DND-41 (cell line): ENCODE measurements around the gene OR4N2.
A peak's percentile ranks its signal among the peaks of the same experiment; 100 is the strongest.
"Not testable (repeated sequence)": the region's sequence is repeated elsewhere in the genome, so short reads cannot be mapped to it uniquely, and the experiment has no call there.

Experiments used
- ATAC-seq: fragments of 200-7000 bp; cut with Tn5 transposase; 3 replicates; pipeline ENCODE4 v1.9.1; 2021; ENCODE audit warnings: low read depth; ENCODE audit not compliant: insufficient read depth
- DNase-seq: peaks from one replicate; pipeline ENCODE4 v3.0.0-alpha.2; 2020
- H2AFZ ChIP-seq: 2 replicates; pipeline ENCODE4 v1.6.0; 2012; ENCODE audit warnings: low read depth, low read length
- H3K27ac ChIP-seq: 2 replicates; pipeline ENCODE4 v1.5.1; 2012; ENCODE audit warnings: low read length, inconsistent platforms
- H3K27me3 ChIP-seq: fragments of 200-600 bp; sonication (generic); 2 replicates; pipeline ENCODE4 v1.6.0; 2012; ENCODE audit warnings: low read length, mild to moderate bottlenecking, inconsistent platforms; ENCODE audit not compliant: insufficient read depth, poor library complexity
- H3K36me3 ChIP-seq: 2 replicates; pipeline ENCODE4 v1.5.1; 2012; ENCODE audit warnings: low read length, inconsistent platforms; ENCODE audit not compliant: insufficient read depth
- H3K4me1 ChIP-seq: 2 replicates; pipeline ENCODE4 v1.5.1; 2012; ENCODE audit warnings: mild to moderate bottlenecking, low read length; ENCODE audit not compliant: insufficient read depth
- H3K4me2 ChIP-seq: 2 replicates; pipeline ENCODE4 v1.6.0; 2012; ENCODE audit warnings: mild to moderate bottlenecking, moderate library complexity, low read length, inconsistent platforms; ENCODE audit not compliant: insufficient read depth
- H3K4me3 ChIP-seq, 2 experiments: fragments of 200-600 bp in 1 of 2; shearing (Covaris generic) in 1 of 2; 2 replicates each; pipeline ENCODE4 v1.5.1; 2012 to 2016; ENCODE audit warnings: inconsistent platforms in 2 of 2, low read length in 2 of 2, mild to moderate bottlenecking in 2 of 2, low read depth in 1 of 2, moderate library complexity in 1 of 2
- H3K79me2 ChIP-seq: 2 replicates; pipeline ENCODE4 v1.6.0; 2012; ENCODE audit warnings: low read length, inconsistent platforms; ENCODE audit not compliant: insufficient read depth
- H3K9ac ChIP-seq: 2 replicates; pipeline ENCODE4 v1.6.0; 2012; ENCODE audit warnings: low read depth, mild to moderate bottlenecking, inconsistent platforms, low read length, moderate library complexity
- H3K9me3 ChIP-seq: 2 replicates; pipeline ENCODE4 v1.5.1; 2012; ENCODE audit warnings: low read length, moderate library complexity, mild to moderate bottlenecking, inconsistent platforms; ENCODE audit not compliant: insufficient read depth, severe bottlenecking
- H4K20me1 ChIP-seq: 2 replicates; pipeline ENCODE4 v1.6.0; 2012; ENCODE audit warnings: low read length; ENCODE audit not compliant: insufficient read depth
- EZH2 ChIP-seq: IDR thresholded peaks from 3 replicates; pipeline ENCODE4 v1.6.1; 2012; ENCODE audit warnings: borderline replicate concordance, low read depth, mild to moderate bottlenecking, moderate library complexity, low read length, inconsistent platforms; ENCODE audit not compliant: severe bottlenecking
- TF ChIP-seq, protein P1 (sequence below): IDR thresholded peaks from 2 replicates; pipeline ENCODE4 v1.5.1; 2012; ENCODE audit warnings: borderline replicate concordance, low read length, moderate library complexity, mild to moderate bottlenecking; ENCODE audit not compliant: poor library complexity, severe bottlenecking; ENCODE audit errors: extremely low read depth

The OR4N2 gene

GRCh38 chr14:19799880-19800279 is 3.7 kb upstream of the OR4N2 start:
- no peak for DNase-seq
- Histone ChIP-seq H3K9me3 (no peaks in the 10 kb centered on the region), H4K20me1 (no peaks in the 10 kb centered on the region), H3K4me1 (no peaks in the 10 kb centered on the region), H3K4me3 (no peak overlapping the region), H3K9ac (no peak overlapping the region), H2AFZ (no peak overlapping the region), H3K4me2 (no peak overlapping the region), H3K79me2 (no peaks in the 10 kb centered on the region), H3K36me3 (no peaks in the 10 kb centered on the region), H3K27me3 (no peaks in the 10 kb centered on the region), H3K27ac (no peak overlapping the region)
- 0 out of 3 replicates have a peak, but pooled peaks have one; percentile 7 for ATAC-seq
- TF ChIP-seq, protein P1, sequence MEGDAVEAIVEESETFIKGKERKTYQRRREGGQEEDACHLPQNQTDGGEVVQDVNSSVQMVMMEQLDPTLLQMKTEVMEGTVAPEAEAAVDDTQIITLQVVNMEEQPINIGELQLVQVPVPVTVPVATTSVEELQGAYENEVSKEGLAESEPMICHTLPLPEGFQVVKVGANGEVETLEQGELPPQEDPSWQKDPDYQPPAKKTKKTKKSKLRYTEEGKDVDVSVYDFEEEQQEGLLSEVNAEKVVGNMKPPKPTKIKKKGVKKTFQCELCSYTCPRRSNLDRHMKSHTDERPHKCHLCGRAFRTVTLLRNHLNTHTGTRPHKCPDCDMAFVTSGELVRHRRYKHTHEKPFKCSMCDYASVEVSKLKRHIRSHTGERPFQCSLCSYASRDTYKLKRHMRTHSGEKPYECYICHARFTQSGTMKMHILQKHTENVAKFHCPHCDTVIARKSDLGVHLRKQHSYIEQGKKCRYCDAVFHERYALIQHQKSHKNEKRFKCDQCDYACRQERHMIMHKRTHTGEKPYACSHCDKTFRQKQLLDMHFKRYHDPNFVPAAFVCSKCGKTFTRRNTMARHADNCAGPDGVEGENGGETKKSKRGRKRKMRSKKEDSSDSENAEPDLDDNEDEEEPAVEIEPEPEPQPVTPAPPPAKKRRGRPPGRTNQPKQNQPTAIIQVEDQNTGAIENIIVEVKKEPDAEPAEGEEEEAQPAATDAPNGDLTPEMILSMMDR: no peak
- TF ChIP-seq EZH2: no peak

- no peak for TF ChIP-seq EZH2
- TF ChIP-seq, protein P1: no peak
- no peaks in the 10 kb centered on the region for H3K9me3 ChIP-seq
- no peak overlapping the region for H3K4me3 ChIP-seq
- no peak for DNase-seq
- no peak overlapping the region for H3K27ac ChIP-seq
- no peak overlapping the region for H3K9ac ChIP-seq
- no peak overlapping the region for H3K4me2 ChIP-seq
- no peak overlapping the region for H2AFZ ChIP-seq
- no peaks in the 10 kb centered on the region for H3K4me1 ChIP-seq
- no peak for ATAC-seq
- no peaks in the 10 kb centered on the region for H3K79me2 ChIP-seq
- H3K36me3 ChIP-seq: no peaks in the 10 kb centered on the region
- H3K27me3 ChIP-seq: no peaks in the 10 kb centered on the region
- H4K20me1 ChIP-seq: no peaks in the 10 kb centered on the region
Measured at GRCh38 chr14:19800282-19801117, 3.1 kb upstream of the OR4N2 start.

- Histone ChIP-seq H3K36me3 (no peaks in the 10 kb centered on the region), H3K27ac (no peak overlapping the region), H3K4me3 (no peak overlapping the region), H3K79me2 (no peaks in the 10 kb centered on the region), H3K9me3 (no peaks in the 10 kb centered on the region), H4K20me1 (no peaks in the 10 kb centered on the region), H3K27me3 (no peaks in the 10 kb centered on the region), H3K9ac (no peak overlapping the region), H3K4me2 (no peak overlapping the region), H3K4me1 (no peaks in the 10 kb centered on the region), H2AFZ (no peak overlapping the region)
- TF ChIP-seq EZH2: no peak
- TF ChIP-seq, protein P1: no peak
- DNase-seq (no peak), ATAC-seq (peak; percentile 45; the same call in 1 of the 3 replicates)
Measured at GRCh38 chr14:19801118-19801464, 2.5 kb upstream of the OR4N2 start.

DNA sequence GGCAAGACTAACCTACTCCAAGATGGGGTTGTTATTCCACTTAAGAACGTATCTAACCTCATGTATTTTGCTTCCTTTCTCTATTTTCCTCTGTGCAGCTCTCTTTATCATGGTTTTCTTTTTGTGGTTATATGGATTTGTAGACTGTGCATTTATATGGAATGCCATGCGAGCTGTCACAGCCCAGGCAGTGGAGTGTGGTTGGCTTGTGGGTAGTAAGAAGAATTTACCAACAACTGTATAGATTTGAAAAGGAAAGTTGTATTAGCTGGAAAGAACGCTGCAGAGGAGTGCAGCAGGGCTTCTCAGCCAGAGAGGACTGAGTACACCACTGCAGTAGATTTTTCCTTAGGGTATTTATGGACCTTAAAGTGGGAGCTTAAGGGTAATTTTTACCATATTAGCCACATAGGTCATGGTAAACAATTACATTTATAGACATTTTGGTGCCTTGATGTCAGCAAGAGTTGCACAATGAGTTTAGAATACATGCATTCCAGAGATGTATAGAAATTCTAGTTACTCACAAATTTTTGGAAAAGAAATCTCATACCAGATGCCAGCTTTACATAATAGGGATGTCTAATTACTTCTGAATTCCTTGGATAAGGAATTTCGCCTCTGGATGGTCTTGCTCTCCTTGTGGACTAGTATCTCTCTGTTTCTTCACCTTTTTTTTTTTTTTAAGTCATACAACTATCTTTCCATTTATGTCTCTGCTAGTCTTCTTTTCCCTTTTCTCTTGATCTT is 9.8 kb downstream of the OR4N2 start:
- H3K9ac ChIP-seq, H3K27ac ChIP-seq, ATAC-seq, DNase-seq, H3K4me1 ChIP-seq, H3K79me2 ChIP-seq, H3K27me3 ChIP-seq, H3K9me3 ChIP-seq, H3K36me3 ChIP-seq, H3K4me2 ChIP-seq, H2AFZ ChIP-seq, H4K20me1 ChIP-seq, H3K4me3 ChIP-seq: not testable (repeated sequence)

DNA sequence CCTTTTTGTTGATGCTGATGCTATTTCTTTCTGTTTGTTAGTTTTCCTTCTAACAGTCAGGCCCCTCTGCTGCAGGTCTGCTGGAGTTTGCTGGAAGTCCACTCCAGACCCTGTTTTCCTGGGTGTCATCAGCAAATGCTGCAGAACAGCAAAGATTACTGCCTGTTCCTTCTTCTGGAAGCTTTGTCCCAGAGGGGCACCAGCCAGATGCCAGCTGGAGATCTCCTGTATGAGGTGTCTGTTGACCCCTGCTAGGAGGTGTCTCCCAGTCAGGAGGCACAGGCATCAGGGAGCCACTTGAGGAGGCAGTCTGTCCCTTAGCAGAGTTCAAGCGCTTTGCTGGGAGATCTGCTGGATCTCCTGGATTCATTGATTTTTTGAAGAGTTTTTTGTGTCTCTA is 16.3 kb downstream of the OR4N2 start:
- not testable (repeated sequence) for H3K79me2 ChIP-seq, H3K36me3 ChIP-seq, H4K20me1 ChIP-seq, H3K9ac ChIP-seq, H3K4me3 ChIP-seq, H3K4me1 ChIP-seq, ATAC-seq, H3K4me2 ChIP-seq, H3K9me3 ChIP-seq, H3K27me3 ChIP-seq, DNase-seq, H3K27ac ChIP-seq, H2AFZ ChIP-seq
